PC-9 (cell line): ENCODE data around the gene KLF15.

Experiments used
- EZH2 ChIP-seq: fragments of 200-600 bp; sonication (generic); IDR thresholded peaks from 2 replicates; pipeline ENCODE4 v1.8.0; 2017; ENCODE audit warnings: antibody characterized with exemption, low read depth
- TF ChIP-seq, protein P1 (sequence below): fragments of 200-600 bp; sonication (generic); conservative IDR thresholded peaks from 2 replicates; pipeline ENCODE4 v1.6.1; 2017; ENCODE audit warnings: mixed run types, antibody characterized with exemption, mild to moderate bottlenecking, moderate library complexity

DNA sequence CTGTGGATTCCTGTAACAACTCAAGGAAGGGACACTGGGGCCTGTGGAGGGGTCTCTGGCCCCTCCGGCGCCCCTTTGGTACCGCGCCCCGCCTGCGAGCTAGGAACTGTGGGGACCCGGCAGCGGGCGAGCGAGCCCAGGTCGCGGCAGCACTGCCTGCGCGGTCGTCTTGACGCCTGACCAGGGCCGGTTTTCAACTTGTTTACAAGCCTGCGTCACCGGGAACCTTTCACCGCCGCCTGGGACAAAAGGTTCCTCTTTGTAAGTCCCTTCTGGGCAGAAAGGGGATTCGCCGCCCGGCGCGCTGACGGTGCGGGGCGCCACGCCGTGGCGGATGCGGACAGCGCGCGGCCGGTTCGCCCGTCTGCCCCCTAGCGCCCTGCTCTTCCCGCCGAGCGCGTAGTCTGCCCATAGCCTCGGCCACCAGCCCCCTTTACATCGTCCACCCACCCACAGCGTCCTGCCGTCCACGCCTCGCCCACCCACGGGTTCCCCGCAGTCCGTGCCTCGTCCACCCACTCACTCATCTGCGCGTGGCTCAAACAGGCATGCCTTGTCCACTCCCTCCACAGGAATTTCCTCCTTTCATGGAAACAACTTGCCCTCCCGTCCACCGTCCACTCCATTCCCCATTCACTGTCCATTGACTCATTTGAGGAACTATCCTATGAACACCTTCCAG, 32.0 kb upstream of the KLF15 start:
- no peak for TF ChIP-seq EZH2
- TF ChIP-seq, protein P1, sequence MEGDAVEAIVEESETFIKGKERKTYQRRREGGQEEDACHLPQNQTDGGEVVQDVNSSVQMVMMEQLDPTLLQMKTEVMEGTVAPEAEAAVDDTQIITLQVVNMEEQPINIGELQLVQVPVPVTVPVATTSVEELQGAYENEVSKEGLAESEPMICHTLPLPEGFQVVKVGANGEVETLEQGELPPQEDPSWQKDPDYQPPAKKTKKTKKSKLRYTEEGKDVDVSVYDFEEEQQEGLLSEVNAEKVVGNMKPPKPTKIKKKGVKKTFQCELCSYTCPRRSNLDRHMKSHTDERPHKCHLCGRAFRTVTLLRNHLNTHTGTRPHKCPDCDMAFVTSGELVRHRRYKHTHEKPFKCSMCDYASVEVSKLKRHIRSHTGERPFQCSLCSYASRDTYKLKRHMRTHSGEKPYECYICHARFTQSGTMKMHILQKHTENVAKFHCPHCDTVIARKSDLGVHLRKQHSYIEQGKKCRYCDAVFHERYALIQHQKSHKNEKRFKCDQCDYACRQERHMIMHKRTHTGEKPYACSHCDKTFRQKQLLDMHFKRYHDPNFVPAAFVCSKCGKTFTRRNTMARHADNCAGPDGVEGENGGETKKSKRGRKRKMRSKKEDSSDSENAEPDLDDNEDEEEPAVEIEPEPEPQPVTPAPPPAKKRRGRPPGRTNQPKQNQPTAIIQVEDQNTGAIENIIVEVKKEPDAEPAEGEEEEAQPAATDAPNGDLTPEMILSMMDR, result peak; percentile 77
